Effector memory CD4-positive, alpha-beta T cell (primary cell): ENCODE measurements around the gene ITPA.
"Not testable (repeated sequence)": the region's sequence is repeated elsewhere in the genome, so short reads cannot be mapped to it uniquely, and the experiment has no call there.

Experiments
- DNase-seq, 3 donors: peaks; one replicate each; pipeline ENCODE4 v3.0.0-alpha.2; 2020
- H3K27ac ChIP-seq: 2 replicates; pipeline ENCODE4 v1.7.0; 2013; ENCODE audit warnings: mild to moderate bottlenecking, low read length, moderate library complexity; ENCODE audit not compliant: insufficient read depth, poor library complexity, severe bottlenecking
- H3K27me3 ChIP-seq: replicated peaks from 2 replicates; pipeline ENCODE4 v1.7.0; 2013; ENCODE audit warnings: mild to moderate bottlenecking, low read length; ENCODE audit not compliant: insufficient read depth, control insufficient read depth, poor library complexity, severe bottlenecking
- H3K36me3 ChIP-seq: 2 replicates; pipeline ENCODE4 v1.7.0; 2013; ENCODE audit warnings: mild to moderate bottlenecking, low read length, moderate library complexity; ENCODE audit not compliant: control insufficient read depth, insufficient read depth
- H3K4me1 ChIP-seq: 2 replicates; pipeline ENCODE4 v1.7.0; 2013; ENCODE audit warnings: low read length, mild to moderate bottlenecking; ENCODE audit not compliant: control insufficient read depth, insufficient read depth, poor library complexity, severe bottlenecking
- H3K4me3 ChIP-seq: 2 replicates; pipeline ENCODE4 v1.7.0; 2013; ENCODE audit warnings: low read length, low read depth, mild to moderate bottlenecking; ENCODE audit not compliant: insufficient read depth, poor library complexity, severe bottlenecking
- H3K9me3 ChIP-seq: 2 replicates; pipeline ENCODE4 v1.7.0; 2013; ENCODE audit warnings: mild to moderate bottlenecking, low read length, moderate library complexity; ENCODE audit not compliant: control insufficient read depth

The ITPA gene

GRCh38 chr20:3173610-3174441 is 35.5 kb upstream of the ITPA start:
- Histone ChIP-seq H3K4me1 (peaks cover 17% of the 10 kb centered on the region), H3K27ac (peak overlapping the region; percentile 92), H3K9me3 (no peaks in the 10 kb centered on the region), H3K4me3 (peak overlapping the region; percentile 94), H3K27me3 (peaks cover 3% of the 10 kb centered on the region), H3K36me3 (no peaks in the 10 kb centered on the region)
- DNase-seq: peak; percentile 79 to 80 (median 79)

GRCh38 chr20:3174442-3175261 is 34.6 kb upstream of the ITPA start:
- no peaks in the 10 kb centered on the region for H3K36me3 ChIP-seq
- peaks cover 17% of the 10 kb centered on the region for H3K4me1 ChIP-seq
- DNase-seq: no peak
- peaks cover 3% of the 10 kb centered on the region for H3K27me3 ChIP-seq
- H3K4me3 ChIP-seq: peak overlapping the region; percentile 94
- no peak overlapping the region for H3K27ac ChIP-seq
- no peaks in the 10 kb centered on the region for H3K9me3 ChIP-seq

GRCh38 chr20:3175270-3175669 is 34.0 kb upstream of the ITPA start:
- H3K27me3 ChIP-seq: peaks cover 3% of the 10 kb centered on the region
- no peak overlapping the region for H3K4me3 ChIP-seq
- no peaks in the 10 kb centered on the region for H3K9me3 ChIP-seq
- no peaks in the 10 kb centered on the region for H3K36me3 ChIP-seq
- peaks cover 17% of the 10 kb centered on the region for H3K4me1 ChIP-seq
- no peak for DNase-seq
- H3K27ac ChIP-seq: no peak overlapping the region

DNA sequence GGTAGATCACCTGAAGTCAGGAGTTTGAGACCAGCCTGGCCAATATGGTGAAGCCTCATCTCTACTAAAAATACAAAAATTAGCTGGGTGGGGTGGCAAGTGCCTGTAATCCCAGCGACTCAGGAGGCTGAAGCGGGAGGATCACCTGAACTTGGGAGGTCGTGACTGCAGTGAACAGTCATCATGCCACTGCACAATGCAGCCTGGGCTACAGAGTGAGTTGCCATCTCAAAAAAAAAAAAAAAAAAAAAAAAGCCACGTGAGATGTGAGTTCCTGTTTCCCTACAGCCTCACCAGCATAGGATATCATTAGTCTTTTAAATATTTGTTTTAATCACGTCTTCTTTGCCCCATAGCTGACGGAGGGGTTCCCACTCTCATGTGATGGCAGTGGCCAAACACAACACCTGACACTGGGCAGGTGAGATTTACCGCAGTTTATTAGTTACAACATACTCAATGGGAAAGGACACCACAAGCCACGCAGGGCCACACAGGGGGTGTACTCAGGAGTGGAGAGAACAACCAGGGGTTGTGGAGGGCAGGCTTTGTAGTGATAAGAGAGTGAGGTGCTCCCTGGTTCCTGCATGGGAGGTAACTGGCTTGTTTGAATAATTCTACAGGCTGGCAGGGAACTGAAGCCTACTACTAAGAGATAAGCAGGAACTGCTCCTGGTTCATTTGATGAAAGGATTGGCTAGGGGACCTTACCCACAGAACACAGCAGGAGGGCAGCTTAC is 31.4 kb upstream of the ITPA start:
- no peak for DNase-seq

GRCh38 chr20:3180319-3180718 is 29.0 kb upstream of the ITPA start:
- no peak overlapping the region for H3K27ac ChIP-seq
- no peak overlapping the region for H3K4me3 ChIP-seq
- no peaks in the 10 kb centered on the region for H3K9me3 ChIP-seq
- H3K36me3 ChIP-seq: no peaks in the 10 kb centered on the region
- DNase-seq: no peak
- H3K27me3 ChIP-seq: no peaks in the 10 kb centered on the region
- no peaks in the 10 kb centered on the region for H3K4me1 ChIP-seq

More for the DNA sequence above, 31.4 kb upstream of the ITPA start:
- Histone ChIP-seq H3K4me3 (no peak overlapping the region), H3K36me3 (no peaks in the 10 kb centered on the region), H3K27ac (no peak overlapping the region), H3K27me3 (peaks cover 3% of the 10 kb centered on the region), H3K4me1 (peaks cover 10% of the 10 kb centered on the region), H3K9me3 (no peaks in the 10 kb centered on the region)

DNA sequence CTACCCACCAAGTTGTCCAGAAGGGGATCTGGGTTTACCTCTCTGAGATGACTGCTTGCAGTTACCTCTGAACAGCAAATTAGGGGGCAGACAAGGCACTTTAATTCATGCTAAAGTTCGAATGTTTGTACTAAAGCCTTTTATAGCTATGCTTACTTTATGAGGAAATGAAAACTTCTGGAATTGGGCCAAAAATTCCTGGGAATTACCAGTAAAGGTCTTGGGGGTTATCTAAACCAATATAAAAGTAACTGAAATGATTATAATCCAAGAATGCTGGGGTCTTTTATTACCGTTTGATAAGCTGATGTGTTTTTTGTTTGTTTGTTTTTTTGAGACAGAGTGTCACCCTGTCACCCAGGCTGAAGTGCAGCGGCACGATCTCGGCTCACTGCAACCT is 28.0 kb upstream of the ITPA start:
- Histone ChIP-seq H3K27me3 (no peaks in the 10 kb centered on the region), H3K4me1 (no peaks in the 10 kb centered on the region), H3K9me3 (no peaks in the 10 kb centered on the region), H3K4me3 (no peak overlapping the region), H3K36me3 (no peaks in the 10 kb centered on the region), H3K27ac (no peak overlapping the region)
- no peak for DNase-seq

DNA sequence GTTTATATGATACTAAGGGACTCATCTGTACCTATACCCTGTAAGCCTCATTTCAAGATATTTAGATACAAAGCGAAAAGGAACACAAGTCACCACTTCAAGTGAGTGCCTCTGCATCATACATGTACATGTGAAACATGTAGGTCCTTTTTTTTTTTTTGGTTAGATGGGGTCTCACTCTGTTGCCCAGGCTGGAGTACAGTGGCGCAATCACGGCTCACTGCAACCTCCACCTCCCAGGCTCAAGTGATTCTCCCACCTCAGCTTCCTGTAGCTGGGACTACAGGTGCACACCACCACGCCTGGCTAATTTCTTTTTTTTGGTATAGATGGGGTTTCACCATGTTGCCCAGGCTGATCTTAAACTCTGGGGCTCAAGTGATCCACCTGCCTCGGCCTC is 26.9 kb upstream of the ITPA start:
- H3K4me1 ChIP-seq, H3K4me3 ChIP-seq, H3K27ac ChIP-seq, H3K9me3 ChIP-seq, DNase-seq, H3K27me3 ChIP-seq, H3K36me3 ChIP-seq: not testable (repeated sequence)

DNA sequence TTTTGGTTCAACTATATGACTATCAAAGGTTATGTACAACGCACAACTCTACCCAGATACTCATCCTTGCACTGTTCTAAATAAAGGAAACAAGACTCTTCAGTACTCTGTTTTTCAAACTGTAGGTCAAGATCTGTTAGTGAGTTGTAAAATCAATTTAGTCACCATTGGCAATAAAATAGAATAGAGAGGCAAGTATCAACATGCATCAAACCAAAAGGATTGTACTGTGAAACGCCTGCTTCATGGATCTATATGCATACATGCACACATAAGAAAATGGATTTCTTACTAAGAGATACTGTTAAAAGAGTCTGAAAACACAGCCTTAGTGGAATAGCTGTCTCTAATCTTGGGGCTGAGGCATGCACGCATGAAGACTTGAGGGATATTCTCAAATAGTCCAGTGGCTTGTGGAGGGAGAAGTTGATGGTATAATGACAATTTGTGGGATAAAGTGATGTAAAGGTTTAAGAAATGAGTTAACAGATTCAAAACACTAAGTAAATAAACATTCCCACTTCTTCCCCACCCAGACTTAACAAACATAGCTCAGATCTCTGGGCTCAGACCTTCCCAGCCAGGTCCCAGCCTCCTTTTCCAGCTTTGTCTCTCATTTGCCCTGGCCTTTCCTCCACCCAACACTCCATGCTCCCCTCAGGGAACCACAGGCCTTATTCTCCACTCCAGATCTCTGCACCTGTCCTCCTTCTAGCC is 25.2 kb upstream of the ITPA start:
- Histone ChIP-seq H3K4me3 (no peak overlapping the region), H3K9me3 (no peaks in the 10 kb centered on the region), H3K27ac (no peak overlapping the region), H3K27me3 (no peaks in the 10 kb centered on the region), H3K4me1 (no peaks in the 10 kb centered on the region), H3K36me3 (no peaks in the 10 kb centered on the region)
- no peak for DNase-seq

DNA sequence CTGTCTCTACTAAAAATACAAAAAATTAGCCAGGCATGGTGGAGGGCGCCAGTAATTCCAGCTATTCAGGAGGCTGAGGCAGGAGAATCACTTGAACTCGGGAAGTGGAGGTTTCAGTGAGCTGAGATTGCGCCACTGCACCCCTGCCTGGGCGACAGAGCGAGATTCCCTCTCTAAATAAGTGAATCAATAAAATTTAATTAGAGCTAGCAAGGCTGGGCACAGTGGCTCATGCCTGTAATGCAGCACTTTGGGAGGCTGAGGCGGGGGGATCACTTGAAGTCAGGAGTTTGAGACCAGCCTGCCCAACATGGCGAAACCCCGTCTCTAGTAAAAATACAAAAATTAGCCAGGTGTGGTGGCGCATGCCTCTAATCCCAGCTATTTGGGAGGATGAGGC is 21.4 kb upstream of the ITPA start:
- not testable (repeated sequence) for DNase-seq, H3K4me1 ChIP-seq
- peaks cover 20% of the 10 kb centered on the region for H3K36me3 ChIP-seq

More for the DNA sequence above, 21.4 kb upstream of the ITPA start:
- H3K27me3 ChIP-seq, H3K27ac ChIP-seq, H3K9me3 ChIP-seq, H3K4me3 ChIP-seq: not testable (repeated sequence)
